Left kidney (tissue), 2 donors: ENCODE results near the gene NXPH3. TPM values are rescaled to one million over a fixed set of nuclear protein-coding genes. Genes with fewer than 3 reads are reported as not detected.

ENCODE experiments used
- DNase-seq: peaks from one replicate; pipeline ENCODE4 v3.0.0-alpha.2; 2013
- polyA plus RNA-seq: library from polyadenylated mRNA; unstranded; fragments of 120-200 nt; gene quantifications from one replicate; pipeline ENCODE4 v1.2.1, GENCODE V29; 2013; ENCODE audit not compliant: insufficient read length

Gene NXPH3
- polyA plus RNA-seq, 1 donor: 0.76 TPM

GRCh38 chr17:49589577-49589927, 13.9 kb downstream of the NXPH3 start:
- DNase-seq: no peak

- no peak for DNase-seq
Measured at GRCh38 chr17:49590874-49591273, 15.2 kb downstream of the NXPH3 start.

- no peak for DNase-seq
Measured at GRCh38 chr17:49592263-49592662, 16.6 kb downstream of the NXPH3 start.

- no peak for DNase-seq
Measured at GRCh38 chr17:49595328-49595727, 19.7 kb downstream of the NXPH3 start.

GRCh38 chr17:49595980-49596379, 20.3 kb downstream of the NXPH3 start:
- DNase-seq: no peak

- DNase-seq: no peak
Measured at GRCh38 chr17:49596613-49597244, 21.1 kb downstream of the NXPH3 start.

GRCh38 chr17:49597436-49597835, 21.8 kb downstream of the NXPH3 start:
- no peak for DNase-seq

- no peak for DNase-seq
Measured at GRCh38 chr17:49597928-49598655, 22.4 kb downstream of the NXPH3 start.

- DNase-seq: no peak
Measured at GRCh38 chr17:49598918-49599317, 23.2 kb downstream of the NXPH3 start.

- DNase-seq: no peak
Measured at GRCh38 chr17:49600949-49601348, 25.3 kb downstream of the NXPH3 start.

- no peak for DNase-seq
Measured at GRCh38 chr17:49602783-49603182, 27.1 kb downstream of the NXPH3 start.

- DNase-seq: no peak
Measured at GRCh38 chr17:49603238-49603637, 27.6 kb downstream of the NXPH3 start.

GRCh38 chr17:49603720-49604119, 28.0 kb downstream of the NXPH3 start:
- no peak for DNase-seq

GRCh38 chr17:49604314-49604869, 28.7 kb downstream of the NXPH3 start:
- no peak for DNase-seq

GRCh38 chr17:49610883-49611584, 35.4 kb downstream of the NXPH3 start:
- DNase-seq: no peak

- DNase-seq: no peak
Measured at GRCh38 chr17:49612726-49613125, 37.1 kb downstream of the NXPH3 start.

GRCh38 chr17:49613182-49613800, 37.6 kb downstream of the NXPH3 start:
- DNase-seq: no peak

- no peak for DNase-seq
Measured at GRCh38 chr17:49616086-49616485, 40.4 kb downstream of the NXPH3 start.

- no peak for DNase-seq
Measured at GRCh38 chr17:49616601-49617131, 41.0 kb downstream of the NXPH3 start.

GRCh38 chr17:49618028-49618611, 42.4 kb downstream of the NXPH3 start:
- no peak for DNase-seq

- no peak for DNase-seq
Measured at GRCh38 chr17:49621420-49621819, 45.7 kb downstream of the NXPH3 start.

GRCh38 chr17:49621946-49622529, 46.4 kb downstream of the NXPH3 start:
- DNase-seq: no peak
